ENCODE measurements around the gene UTP15.

DNA sequence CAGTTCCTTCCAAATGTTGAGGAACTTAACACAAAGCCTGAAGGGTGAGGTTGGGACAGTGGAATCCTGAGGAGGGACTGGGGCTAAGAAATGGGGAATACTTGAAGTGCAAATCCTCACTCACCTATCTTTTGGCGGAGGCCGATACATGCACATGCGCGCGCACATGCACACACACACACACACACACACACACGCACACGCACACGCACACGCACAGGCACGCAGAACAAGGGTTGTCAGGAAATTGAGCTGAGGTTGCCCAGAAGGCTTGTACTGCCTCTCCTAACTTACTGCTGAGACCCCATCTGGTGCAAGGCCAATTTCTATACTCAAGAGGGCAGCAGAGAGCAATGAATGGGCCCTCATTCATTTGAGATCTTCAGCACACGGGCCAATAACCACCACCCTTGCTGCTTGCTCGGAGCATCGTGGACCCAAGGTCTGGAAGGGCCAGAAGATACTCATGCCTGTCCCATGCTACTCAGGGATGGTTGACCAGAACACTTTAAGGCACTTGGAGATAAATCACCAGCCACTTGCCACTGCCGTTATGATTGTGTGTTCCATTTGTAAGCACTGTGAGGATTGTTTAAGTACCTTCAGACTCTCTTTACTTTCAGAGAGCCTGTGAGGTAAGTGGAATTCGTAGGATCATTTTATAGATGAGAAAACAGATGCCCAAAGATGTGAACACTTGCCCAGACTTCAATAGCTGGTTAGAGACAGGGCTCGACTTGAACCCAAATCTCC lies 45.8 kb upstream of the UTP15 start:
- TF ChIP-seq POLR2A (IDR thresholded peaks at IDR 0.05) = no peak
- TF ChIP-seq, protein P1, sequence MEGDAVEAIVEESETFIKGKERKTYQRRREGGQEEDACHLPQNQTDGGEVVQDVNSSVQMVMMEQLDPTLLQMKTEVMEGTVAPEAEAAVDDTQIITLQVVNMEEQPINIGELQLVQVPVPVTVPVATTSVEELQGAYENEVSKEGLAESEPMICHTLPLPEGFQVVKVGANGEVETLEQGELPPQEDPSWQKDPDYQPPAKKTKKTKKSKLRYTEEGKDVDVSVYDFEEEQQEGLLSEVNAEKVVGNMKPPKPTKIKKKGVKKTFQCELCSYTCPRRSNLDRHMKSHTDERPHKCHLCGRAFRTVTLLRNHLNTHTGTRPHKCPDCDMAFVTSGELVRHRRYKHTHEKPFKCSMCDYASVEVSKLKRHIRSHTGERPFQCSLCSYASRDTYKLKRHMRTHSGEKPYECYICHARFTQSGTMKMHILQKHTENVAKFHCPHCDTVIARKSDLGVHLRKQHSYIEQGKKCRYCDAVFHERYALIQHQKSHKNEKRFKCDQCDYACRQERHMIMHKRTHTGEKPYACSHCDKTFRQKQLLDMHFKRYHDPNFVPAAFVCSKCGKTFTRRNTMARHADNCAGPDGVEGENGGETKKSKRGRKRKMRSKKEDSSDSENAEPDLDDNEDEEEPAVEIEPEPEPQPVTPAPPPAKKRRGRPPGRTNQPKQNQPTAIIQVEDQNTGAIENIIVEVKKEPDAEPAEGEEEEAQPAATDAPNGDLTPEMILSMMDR (IDR thresholded peaks at IDR 0.05 in 4 of 5, conservative IDR thresholded peaks at IDR 0.05 in 1 of 5) = peak in 4 of 5 experiments; percentile 47 to 66 (median 56)

All from gastrocnemius medialis (tissue), 4 donors.